ENCODE measurements around the gene CAMSAP2.

GRCh38 chr1:200780545-200781369 is 42.1 kb downstream of the CAMSAP2 start:
- TF ChIP-seq CTCF (IDR thresholded peaks at IDR 0.05) (no peak), POLR2A (IDR thresholded peaks at IDR 0.05) (no peak), POLR2AphosphoS5 (IDR thresholded peaks at IDR 0.05) (no peak)
